ENCODE measurements around the gene ZFR2.

The ZFR2 gene

DNA sequence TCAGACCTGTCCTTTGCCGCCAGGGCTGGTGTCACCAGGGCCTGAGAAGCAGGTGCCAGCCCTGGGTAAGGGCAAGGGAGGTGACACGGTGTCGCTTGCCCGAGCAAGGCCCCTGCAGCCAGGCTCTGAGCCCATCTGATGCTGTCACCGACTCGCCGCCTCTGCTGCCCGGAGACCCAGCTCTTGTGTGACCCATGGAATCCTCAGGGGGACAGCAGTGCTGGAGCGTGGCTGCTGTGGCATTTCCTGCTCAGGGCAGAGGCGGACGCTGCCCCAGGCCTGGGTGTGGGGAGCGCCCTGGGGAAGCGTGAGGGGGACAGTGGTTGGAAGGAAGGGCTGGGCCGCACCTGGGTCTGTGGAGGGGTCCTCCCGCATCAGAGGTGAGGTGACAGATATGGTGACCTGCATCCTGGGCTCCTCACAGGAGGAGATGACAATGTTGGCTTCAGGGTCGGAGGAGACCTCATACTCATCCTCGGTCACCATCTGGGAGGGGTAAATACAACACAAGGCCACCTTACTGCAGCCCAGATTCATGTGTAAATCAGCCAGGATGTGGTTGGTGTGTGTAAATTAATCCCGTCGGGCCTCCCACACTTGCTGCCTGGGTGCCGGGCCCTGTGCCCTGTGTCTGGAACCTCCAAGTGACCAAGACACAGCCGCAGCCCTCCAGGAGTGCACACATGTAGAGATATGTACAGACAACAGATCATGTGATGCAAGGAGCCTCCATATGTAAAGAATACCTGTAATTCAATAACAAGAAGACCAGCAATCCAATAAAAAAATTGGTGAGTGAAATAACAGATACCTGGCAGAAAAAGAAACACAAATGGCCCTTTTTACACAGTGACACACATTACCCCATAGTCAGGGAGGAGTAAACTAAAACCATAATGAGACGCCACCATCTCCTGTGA, 55.1 kb downstream of the ZFR2 start:
- DNase-seq = no peak

DNA sequence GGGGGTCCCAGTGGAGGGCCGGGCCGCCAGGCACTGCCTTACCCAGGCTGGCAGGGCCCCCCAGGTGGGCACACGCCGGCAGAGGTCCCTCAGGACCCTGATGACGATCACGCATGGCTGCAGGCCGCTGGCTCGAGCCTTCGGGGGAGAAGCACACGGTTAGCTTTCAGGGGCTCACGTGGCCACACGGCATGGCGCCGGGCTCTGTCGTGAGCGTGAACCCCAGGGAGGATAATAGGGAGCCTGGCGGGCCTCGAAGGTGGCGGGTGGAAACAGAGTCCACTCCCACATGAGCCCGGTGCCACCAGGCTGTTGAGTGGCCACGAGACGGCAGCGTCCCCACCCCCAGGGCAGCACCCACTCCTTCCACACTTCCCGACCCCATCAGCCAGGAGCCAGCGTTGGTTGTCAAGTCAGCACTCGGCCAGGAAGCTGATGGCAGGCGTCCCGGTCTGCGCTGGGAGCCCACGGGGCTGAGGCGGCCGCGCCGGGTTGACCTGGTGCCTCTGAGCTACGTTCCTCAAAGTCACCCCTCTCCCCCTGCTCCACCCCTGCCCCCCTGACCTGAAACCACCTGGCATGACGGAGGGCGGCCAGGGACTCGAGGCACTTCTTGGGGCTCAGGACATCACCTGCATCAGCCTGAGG, 58.0 kb downstream of the ZFR2 start:
- DNase-seq = no peak

DNA sequence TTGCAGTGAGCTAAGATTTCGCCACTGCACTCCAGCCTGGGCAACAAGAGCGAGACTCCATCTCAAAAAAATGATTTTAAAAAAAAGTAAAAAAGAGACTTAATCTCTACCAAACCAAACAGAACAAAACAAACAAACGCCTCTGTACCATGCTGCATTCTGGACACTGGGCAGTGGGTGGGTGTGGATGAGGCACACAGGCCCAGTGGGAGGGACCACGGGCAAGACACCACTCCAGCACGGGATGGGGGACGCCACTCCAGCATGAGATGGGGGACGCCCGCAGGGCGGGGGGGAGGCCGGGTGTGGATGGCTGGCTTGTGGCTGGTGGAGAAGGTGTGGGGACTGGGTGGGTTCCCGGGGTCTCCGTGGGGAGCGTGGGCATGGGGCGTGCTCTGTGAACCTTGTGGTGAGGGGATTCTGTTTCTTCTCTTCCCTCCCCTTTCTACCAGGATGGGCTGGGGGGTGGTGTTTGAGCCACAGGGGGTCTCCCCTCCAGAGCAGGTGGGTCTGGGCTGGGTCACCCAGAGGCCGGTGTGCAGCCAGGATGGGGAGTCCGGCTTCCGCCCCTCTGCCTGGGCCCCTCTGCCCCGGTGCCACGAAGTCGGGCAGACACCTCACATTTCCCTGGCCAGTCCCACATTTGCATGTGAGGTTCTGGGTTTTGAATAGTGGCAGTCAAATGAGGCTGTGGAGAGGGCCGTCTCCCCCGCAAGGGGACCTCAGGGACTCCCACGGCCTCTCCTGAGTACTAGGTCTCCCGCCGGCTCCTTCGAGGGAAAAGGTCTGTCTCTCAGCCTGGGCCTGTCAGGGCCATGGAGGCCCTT, 58.7 kb downstream of the ZFR2 start:
- no peak for DNase-seq

DNA sequence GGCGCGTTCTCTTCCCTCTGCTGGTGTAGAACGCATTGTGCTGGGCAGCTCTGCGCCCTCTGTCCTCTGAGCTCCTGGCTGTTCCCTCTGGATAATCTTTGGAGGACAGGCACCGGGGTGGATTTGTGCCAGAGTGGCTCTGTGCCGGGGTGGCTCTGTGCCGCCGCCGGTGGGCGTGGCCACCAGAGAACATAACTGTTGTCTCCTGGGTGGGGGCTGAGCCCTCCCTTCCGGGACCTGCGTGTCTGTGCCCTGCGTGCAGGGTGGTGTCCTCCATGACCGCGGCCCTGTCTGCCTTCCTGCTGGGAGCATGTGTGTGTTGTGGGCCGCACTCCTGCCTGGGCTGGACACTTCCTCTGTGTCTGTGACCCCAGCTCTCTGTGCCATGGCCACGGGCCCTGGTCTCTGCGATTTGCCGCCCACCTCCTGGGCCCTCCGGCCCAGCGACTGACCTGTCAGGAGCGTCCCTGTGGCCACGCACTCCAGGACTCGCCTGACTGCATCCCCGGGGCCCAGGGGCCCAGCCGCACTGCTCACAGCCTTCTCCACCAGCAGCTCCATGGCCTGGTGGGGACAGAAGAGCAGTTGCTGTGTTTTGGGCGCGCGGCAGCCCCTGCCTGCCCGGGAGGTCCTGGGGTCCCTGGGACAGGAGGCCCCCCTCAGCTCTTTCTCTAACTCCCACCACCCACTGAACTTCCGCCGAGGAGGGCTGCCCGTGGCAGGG, 60.3 kb downstream of the ZFR2 start:
- DNase-seq = no peak

DNA sequence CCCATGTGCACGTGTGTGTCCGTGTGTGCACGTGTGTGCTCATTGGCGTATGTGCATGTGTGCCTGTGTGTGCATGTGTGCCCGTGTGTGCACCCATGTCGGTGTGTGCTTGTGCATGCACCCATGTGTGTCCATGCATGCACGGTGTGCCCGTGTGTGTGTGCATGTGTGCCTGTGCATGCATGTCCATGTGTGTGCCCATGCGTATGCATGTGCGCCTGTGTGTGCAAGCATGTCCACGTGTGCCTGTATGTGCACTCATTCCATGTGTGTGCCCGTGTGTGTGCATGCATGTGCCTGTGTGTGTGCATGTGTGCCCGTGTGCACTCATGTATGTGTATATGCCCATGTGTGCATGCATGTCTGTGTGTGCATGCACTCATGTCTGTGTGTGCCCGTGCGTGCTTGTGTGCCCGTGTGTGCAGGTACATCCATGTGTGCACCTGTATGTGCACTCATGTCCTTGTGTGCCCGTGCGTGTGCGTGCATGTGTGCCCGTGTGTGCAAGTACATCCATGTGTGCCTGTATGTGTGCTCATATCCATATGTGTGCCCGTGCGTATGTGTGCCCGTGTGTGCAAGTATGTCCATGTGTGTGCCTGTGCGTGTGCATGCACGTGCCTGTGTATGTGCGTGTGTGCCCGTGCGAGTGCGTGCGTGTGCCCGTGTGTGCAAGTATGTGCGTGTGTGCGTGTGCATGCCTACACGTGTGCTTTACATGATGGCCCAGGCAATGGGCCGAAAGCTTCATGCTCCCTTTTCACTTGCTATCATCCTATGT, 61.1 kb downstream of the ZFR2 start:
- DNase-seq = no peak

DNA sequence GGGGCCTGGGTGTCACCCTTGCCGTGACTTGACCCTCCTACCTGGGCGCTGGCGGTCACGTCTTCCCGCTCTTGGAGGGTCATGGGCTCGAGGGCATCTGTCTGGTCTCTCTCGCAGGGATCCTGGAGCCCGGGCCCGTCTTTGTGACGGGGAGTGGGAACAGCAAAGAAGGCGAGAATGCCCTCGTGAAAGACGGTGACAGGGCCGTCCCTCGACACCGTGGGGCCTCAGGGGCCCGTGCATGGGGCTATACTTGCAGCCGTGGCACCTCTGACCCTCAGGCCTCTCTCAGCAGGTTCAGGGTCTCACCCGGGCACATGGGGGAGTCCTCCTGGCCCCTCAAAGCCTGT, 61.7 kb downstream of the ZFR2 start:
- DNase-seq = no peak

DNA sequence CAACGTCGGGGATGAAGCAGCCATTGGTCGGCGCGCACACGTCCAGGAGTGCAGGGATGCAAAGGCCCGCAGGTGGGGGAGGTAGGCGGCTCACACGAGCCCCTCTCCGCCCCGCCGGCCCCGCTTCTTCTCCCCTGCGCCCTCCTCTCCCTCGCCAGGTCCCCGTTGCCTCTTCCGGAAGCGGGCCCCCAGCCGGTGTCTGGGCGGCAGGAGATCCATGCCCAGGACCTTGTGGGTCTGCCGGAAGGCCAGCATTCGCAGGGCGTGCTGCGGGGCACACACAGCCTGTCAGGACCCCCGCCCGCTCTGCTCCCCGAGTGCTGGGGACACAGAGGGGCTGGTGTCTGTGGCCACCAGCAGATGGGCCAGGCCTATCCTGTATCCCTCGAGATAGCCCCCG, 63.0 kb downstream of the ZFR2 start:
- DNase-seq = no peak

DNA sequence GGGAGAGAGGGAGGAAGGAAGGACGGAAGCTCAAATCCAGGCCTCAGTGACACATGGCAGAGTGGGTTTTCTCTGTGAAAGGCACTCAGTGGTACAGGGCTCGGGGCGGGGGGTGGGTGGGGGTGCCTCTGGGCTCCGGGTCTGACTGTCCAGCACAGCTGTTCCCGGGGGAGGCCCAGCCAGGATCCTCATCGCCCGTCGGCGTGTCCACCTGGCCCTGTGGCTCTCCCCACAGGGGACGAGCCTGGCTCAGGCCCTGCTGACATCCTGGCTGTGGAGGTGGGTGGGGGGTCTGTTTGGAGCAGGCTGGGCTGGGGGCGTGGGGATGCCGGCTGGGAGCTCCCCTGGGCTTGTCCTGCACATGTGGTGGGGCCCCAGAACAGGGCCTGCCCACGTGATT, 64.4 kb downstream of the ZFR2 start:
- no peak for DNase-seq

DNA sequence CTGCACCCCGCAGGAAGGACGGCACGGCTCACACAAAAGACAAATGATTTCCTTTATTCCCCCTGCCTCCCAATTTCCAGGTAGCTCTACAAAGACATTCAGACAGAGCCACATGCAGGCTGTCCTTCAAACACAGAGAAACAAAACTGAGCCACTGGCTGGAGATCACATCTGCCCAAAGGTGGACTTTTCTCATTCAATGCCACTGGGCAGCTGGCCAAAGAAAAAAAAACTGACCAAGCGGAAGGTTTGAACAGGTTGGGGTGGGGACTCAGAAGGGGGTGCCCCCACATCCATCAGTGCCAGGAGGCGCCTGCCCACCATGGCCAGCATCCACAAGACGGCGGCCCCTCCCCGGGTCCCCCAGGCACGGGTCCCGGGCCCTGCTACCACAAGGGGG, 64.9 kb downstream of the ZFR2 start:
- DNase-seq = no peak

DNA sequence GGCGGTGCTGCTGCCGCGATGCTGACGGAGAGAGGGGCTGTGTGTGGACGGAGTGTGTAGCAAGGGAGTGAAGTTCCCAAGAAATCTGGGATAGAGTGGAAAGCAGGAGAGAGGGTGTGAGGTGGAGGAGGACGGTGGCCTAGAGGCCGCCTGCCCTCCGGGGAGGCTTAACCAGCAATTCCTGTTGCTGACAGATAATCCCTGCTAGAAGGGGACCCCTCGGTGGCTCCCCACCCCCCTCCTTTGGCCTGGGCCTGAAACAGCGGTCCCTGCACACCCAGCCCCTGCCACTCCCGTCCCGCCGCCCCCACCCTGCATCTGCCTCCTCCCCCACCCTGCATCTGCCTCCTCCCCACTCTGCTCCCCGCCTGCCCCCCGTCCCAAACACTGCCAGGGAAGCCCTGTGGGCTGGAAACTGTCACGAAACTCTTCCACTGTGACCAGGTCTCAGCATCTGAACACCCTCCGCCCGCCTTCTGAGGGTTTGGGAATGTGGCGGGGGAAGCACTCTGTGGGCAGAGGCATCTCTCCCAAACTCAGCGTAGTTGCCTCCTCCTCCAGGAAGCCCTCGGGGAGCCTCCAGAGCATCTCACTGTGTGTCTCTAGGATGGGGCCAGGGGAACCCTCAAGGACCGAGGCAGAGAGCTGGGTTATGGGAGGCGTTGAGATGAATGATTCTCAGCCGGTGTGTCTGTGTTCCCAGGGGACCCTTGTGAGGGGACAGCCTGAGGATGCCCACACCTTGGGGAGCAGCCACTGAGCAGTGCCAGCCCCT, 65.5 kb downstream of the ZFR2 start:
- DNase-seq = no peak

DNA sequence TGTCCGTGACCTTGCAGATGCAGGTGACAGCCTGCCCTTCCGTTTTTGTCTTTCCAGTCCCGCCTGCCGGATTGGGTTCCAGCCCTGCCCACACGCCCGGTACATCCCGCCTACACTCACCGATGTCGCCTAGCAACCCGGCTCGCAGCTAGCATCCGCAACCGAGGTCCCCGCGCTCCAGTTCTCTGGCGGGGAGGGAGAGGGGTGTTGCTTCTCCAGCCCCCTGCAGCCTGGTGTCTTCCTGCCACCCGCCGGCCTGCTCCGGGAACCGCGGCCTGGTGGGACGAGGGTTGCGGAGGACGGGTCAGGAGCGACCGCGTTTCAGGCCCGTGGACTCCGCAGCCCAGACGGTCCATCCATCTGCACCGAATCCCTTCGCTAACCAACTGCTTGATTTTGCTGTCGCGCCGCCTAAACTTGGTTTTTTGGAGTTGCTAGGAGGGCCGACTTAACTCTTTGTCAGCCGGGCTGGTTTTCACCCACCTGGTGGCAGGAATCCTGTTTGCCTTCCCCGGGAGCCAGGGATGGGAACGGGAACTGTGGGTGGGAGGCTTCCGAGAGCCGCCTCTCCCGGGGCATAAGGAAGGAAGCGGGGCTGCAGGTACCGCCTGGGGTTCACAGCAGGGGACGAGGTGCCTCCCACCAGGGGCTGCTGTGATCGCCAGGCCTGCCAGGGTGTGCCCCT, 67.3 kb downstream of the ZFR2 start:
- DNase-seq = peak; percentile 81

DNA sequence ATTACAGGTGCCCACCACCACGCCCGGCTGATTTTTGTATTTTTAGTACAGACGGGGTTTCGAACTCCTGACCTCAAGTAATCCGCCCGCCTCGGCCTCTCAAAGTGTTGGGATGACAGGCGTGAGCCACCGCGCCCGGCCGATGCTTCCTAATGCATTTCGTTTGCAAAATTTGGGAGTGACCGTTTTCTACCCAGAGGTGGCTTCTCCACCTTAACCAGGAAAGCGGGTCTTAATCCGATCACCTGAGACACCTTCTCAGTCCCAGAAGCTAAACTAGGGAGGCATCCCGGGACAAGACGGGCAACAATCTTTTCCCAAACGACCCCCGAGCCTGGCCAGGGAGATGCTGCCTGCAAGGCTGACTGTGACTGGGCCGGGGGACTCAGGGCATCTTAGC, 67.8 kb downstream of the ZFR2 start:
- DNase-seq = no peak

DNA sequence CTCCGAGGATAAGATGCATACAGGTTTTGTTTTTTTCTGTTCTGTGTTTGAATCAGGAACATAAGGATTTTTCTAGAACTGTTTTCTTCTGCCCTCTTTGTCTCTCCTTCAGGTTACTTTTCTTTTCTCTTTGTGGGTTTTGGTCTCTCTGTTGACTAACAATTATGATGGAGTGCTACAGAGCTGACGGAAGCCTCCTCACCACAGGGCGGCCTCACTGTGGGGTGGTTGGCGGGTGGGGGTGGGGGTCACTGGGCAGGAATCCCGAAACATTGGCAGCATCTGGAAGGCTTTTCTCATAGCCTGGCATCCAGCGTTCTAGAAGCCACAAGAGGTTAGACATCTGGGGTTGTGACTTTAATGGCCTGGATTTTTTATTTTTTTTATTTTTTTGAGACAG, 70.7 kb downstream of the ZFR2 start:
- no peak for DNase-seq

DNA sequence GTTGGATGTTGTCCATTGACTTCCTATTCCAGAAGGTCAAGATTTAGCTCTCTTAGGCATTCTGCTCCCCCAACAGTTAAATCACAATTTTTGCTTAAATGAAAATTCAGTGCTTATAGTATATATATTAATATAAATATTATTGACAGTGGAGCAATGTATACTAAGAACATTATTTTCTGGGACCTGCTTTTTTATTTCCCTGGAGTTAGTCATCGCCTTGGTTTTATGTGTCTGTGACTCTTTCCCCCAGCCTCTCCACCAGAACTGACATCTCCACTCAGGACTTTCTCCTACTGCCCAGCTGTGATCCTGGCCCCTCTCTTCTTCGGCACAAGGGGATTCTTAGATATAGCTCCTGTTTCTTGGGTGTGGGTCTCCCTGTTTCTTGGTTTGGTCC, 72.5 kb downstream of the ZFR2 start:
- DNase-seq = no peak

DNA sequence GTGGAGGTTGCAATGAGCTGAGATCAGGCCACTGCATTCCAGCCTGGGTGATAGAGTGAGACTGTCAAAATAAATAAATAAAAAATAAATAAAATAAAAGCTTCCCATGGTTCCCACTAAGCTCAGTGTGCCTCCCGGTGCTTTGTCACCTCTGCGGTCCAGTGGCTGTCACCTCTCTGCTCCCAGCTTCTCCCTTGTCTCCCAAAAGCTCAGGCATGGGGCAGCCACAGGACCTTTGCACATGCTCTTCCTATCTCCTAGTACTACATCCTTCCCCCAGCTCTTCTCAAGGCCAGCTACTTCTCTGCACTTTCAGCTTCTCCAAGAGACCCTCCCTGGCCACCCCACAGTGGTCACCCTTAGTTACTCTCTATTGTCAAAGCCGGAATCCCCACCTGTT, 75.0 kb downstream of the ZFR2 start:
- DNase-seq = no peak

DNA sequence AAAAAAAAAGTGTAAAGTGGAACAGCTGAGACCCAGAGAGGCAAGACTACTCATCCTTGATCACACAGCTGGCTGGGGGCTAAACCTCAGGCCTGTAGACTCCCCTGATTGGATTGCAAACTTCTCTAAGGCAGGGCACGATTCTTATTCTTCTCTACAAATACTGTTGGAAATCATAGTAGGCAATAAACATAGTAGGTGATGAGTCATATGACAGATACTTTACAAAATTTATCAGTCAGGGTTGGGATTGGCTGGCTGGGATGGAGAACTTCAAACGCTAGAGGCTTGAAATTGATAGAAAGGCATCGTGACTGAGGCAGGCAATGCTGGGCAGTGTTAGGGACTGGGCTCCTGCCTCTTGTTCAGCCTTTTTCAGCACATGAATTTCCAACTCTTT, 76.7 kb downstream of the ZFR2 start:
- DNase-seq = no peak

DNA sequence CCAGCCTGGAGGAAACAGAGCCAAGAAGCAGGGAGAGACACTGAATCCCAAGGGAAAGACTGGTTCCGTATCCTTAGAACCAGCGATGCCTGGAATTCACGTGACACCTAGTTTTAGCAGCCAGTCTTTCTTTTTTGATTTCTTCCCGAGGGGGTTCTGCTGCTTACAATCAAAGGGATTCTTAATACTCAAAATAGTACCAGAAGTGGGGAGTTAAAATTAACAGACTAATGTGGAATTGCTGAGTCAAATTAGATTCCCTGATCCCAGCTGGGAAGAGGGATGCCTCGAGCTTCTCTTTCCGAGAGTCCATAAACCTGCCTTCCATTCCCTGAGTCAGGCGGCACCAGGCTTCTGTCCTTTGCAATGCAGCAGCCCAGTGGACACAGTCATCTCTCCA, 77.9 kb downstream of the ZFR2 start:
- no peak for DNase-seq

DNA sequence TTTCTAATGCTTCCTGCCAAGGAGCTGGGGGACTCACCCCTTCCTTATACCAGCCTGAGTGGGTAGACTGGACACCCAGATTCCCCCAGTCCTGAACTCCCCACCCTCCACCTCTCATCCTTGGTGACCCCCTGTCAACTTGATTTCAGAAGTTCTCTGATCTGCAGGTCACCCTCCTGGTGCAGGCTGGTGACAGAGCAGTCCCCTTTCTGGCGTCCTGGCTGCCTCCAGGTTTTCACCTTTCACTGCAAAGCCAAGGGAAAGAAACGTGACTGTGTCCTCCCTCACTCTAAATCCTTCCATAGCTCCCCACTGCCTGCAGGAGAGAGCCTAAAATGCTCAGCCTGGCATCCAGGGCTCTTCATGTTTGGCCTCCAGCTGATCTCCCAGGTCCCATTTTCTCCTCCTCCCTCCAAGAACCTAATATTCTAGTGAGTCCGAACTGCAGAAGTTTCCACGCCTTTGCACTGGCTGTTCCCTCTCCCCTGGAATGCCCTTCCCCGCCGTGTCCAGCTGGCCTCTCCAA, 78.6 kb downstream of the ZFR2 start:
- DNase-seq = no peak

DNA sequence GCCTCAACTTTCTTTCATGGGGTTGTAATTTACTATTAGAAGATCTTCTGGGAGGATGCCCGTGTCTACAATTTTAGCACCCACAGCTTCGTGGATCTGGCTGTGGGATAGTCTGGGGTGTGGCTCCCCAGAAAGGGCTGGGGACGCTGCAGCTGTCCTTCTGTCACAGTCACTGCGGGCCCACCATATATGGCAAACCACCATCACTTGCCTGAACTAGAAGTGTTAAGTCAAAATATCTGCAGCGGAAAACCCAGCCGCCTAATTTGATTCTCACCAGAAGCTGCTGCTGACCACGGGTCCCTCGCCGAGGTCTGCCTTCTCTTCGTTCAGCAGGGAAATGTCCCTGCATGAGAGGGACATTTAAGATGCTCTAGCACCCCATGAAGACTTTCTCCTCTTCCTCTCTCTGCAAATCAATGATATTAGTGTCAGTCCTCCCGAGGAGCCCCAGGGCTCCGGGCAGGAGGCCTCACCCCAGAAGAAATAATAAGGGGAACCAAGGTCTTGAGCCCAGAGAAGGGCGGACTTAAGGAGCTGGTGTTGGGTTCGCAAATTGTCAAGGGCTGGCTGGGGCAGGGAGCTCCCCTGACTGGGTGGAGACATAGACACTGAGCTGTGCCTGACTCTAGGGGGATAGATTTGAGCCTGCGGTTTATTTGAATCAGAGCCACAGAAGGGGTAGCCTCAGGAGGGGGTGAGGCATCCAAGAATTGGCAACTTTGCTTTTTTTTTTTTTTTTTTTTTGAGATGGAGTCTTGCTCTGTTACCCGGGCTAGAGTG, 79.7 kb downstream of the ZFR2 start:
- no peak for DNase-seq

Data from stimulated activated CD4-positive, alpha-beta T cell treated with anti-CD3 and anti-CD28 coated beads, Interleukin-15, amount 100 ng/mL, for 24 hours (primary cell).